Activated T-cell treated with anti-CD3 and anti-CD28 coated beads, Interleukin-2, amount 50 U/mL, for 72 hours (primary cell): Measurements from ENCODE around the gene PIK3R6. TPM values are rescaled to one million over a fixed set of nuclear protein-coding genes. Genes with fewer than 3 reads are reported as not detected.

Source experiments
- ATAC-seq, 2 donors: fragments of 150-1000 bp; cut with Tn5 transposase; replicated peaks in 1 of 2; 2 replicates each; pipeline ENCODE4 v1.10.0; 2021; ENCODE audit warnings: moderate library complexity in 2 of 2, mild to moderate bottlenecking in 1 of 2
- DNase-seq, 2 donors: peaks; one replicate each; pipeline ENCODE4 v3.0.0; 2021 to 2022; ENCODE audit warnings: mixed read lengths in 1 of 2
- H3K27ac Mint-ChIP-seq: one replicate; pipeline ENCODE4 v1.8.0; 2022; ENCODE audit warnings: mild to moderate bottlenecking, moderate library complexity, mixed read lengths
- H3K27me3 Mint-ChIP-seq: one replicate; pipeline ENCODE4 v1.8.0; 2022; ENCODE audit warnings: low read depth, mixed read lengths
- H3K36me3 Mint-ChIP-seq, 2 donors: one replicate each; pipeline ENCODE4 v1.8.0; 2022; ENCODE audit warnings: mixed read lengths in 2 of 2, mild to moderate bottlenecking in 1 of 2; ENCODE audit not compliant: insufficient read depth in 2 of 2
- H3K4me1 Mint-ChIP-seq: one replicate; pipeline ENCODE4 v1.8.0; 2022; ENCODE audit warnings: low read depth, mixed read lengths
- H3K4me3 Mint-ChIP-seq, 2 donors: one replicate each; pipeline ENCODE4 v1.8.0; 2022; ENCODE audit warnings: mild to moderate bottlenecking in 2 of 2, mixed read lengths in 2 of 2, moderate library complexity in 2 of 2
- H3K9me3 Mint-ChIP-seq, 2 donors: one replicate each; pipeline ENCODE4 v1.8.0; 2022; ENCODE audit warnings: mixed read lengths in 2 of 2
- total RNA-seq, 2 donors: library from RNA; stranded (reverse); gene quantifications; one replicate each; pipeline ENCODE4 v1.2.3, GENCODE V29; 2022

The PIK3R6 gene
- total RNA-seq, 2 donors from 2014 or later = 0.99 to 2.6 TPM

DNA sequence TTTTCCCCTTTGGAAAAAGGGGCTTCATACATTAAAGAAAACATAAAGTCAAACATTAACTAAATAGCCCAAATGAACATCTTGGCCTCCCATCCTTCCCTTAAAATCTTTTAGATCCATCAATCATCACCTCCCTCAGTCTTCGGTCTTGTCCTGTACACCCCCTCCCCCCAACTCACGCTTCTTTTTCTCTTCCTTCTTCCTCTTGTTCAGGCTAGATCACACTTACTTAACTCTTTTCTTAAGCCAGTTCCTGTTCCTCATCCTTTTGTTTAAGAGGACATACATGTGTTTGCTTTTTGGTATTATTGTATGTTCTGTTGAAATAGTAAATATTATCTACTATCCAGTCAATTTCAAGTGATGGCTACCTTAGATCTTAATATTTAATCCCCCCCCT lies 73.8 kb downstream of the PIK3R6 start:
- Mint-ChIP-seq H3K4me3 (no peak overlapping the region), H3K27me3 (no peaks in the 10 kb centered on the region), H3K36me3 (peaks cover 2% of the 10 kb centered on the region in 2 donors), H3K9me3 (peaks cover 4% of the 10 kb centered on the region in 2 donors), H3K4me1 (peaks cover 6% of the 10 kb centered on the region), H3K27ac (no peak overlapping the region)
- ATAC-seq (no peak), DNase-seq (no peak)

DNA sequence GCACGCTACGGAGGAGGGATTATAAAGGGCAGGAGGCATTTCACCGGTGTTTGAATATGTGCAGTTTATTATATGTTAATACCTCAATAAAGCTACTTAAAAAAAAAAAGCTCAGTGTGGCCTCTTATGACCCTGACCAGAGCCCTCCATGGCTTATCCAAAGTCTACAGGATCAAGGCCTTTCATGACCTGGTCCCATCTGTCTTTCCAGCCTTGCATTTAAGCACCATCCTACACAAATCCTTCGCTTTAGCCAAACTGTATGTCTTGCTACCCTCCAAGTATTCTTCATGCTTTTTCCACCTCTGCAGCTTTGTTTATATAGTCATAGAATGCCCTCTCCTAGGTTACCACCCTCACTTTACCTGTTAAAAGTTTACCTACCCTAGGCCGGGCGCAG lies 74.8 kb downstream of the PIK3R6 start:
- Mint-ChIP-seq H3K4me3 (no peak overlapping the region), H3K27me3 (no peaks in the 10 kb centered on the region), H3K36me3 (peaks cover 2% of the 10 kb centered on the region in 2 donors), H3K4me1 (peaks cover 6% of the 10 kb centered on the region), H3K27ac (no peak overlapping the region), H3K9me3 (peaks cover 4% of the 10 kb centered on the region in 2 donors)
- ATAC-seq (no peak), DNase-seq (no peak)

DNA sequence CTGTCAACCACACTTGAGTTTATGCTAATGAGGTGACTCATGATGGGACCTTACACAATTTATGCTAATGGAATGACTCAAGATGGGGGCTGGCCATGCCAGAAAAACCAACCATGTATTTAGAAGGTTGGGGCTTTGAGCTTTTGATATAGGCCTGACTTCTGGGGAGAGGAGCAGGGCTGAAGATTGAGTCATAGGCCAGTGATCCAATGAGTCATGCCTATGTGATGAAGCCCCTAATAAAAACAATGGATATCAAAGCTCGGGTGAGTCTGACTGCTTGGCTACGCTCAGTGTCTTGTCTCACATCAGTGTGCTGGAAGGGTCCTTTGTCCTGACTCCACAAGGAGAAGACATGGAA lies 75.6 kb downstream of the PIK3R6 start:
- DNase-seq (no peak), ATAC-seq (peak; percentile 46 to 58)
- Mint-ChIP-seq H3K4me3 (no peak overlapping the region), H3K9me3 (peaks cover 4% of the 10 kb centered on the region in 2 donors), H3K27ac (no peak overlapping the region), H3K27me3 (no peaks in the 10 kb centered on the region), H3K36me3 (peaks cover 2% of the 10 kb centered on the region in 2 donors), H3K4me1 (peaks cover 6% of the 10 kb centered on the region)

DNA sequence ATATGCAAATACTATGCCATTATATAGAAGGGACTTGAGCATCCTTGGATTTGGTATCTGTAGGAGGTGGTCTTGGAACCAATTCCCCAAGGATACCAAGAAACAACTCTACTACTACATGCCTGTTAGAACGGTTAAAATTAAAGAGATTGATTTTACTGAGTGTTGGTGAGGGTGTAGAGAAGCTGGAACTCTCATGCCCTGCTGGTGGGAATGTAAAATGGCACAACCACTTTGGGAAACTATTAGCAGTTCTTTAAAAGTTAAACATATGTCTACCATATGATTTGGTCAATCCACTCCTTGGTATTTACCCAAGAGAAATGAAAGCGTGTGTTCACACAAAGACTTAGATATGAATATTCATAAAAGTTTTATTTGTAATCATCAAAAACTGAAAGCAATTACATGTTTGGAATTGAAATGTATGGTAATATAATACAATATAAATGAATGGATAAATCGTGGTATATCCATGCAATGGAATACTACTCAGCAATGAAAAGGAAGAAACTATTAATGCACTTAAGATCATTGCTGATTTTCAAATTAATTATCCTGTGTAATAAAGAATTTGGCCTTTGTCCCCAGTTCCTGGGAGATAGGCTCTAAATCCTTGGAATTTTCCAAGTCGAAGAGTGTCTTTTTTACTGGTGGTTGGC lies 76.1 kb downstream of the PIK3R6 start:
- peaks cover 6% of the 10 kb centered on the region for H3K4me1 Mint-ChIP-seq
- ATAC-seq (no peak), DNase-seq (no peak)
- H3K4me3 Mint-ChIP-seq = no peak overlapping the region
- H3K27ac Mint-ChIP-seq = no peak overlapping the region
- H3K27me3 Mint-ChIP-seq = no peaks in the 10 kb centered on the region
- H3K9me3 Mint-ChIP-seq = peaks cover 4% of the 10 kb centered on the region in 2 donors
- peaks cover 2% of the 10 kb centered on the region in 2 donors for H3K36me3 Mint-ChIP-seq

DNA sequence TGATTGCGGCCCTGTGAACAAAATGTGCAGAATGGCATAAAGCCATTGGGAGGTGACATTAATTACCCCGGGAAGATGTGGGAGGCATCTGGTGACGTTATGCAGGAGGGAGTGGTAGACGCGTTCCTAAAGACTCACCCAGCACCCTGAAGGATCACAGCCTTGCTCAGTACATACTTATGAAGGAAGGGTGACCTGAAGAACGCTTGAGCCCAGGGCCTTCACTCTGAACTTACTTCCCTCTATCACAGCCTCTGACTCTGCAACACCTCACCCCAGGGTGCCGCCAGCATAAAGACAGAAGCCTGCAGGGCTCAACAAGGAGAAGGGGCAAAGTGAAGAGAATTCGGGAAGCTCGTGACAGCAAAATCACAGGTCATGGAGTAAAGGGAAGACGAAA lies 77.7 kb downstream of the PIK3R6 start:
- ATAC-seq = no peak
- no peak overlapping the region for H3K4me3 Mint-ChIP-seq
- peaks cover 4% of the 10 kb centered on the region in 2 donors for H3K9me3 Mint-ChIP-seq
- H3K27ac Mint-ChIP-seq = no peak overlapping the region
- H3K4me1 Mint-ChIP-seq = peaks cover 10% of the 10 kb centered on the region
- H3K27me3 Mint-ChIP-seq = no peaks in the 10 kb centered on the region
- no peak for DNase-seq
- H3K36me3 Mint-ChIP-seq = peaks cover 2% of the 10 kb centered on the region in 2 donors

DNA sequence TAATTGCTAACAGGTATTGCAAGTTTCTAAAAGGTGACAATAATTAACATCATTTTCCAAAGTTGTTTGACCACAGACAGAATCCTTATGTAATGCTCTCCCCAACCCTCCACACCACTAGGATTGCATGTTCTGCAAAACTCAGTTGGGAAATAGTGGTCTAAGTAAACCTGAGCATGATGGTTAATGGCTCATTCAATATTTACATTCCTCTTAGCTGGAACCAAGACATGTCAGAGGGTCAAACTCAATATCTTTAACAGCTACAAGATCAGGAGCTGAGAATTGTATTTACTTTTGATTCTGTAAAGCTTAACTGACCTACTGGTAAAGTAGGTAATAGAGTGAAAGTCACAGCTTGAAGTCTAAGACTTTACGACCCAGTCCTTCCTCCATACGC lies 78.5 kb downstream of the PIK3R6 start:
- Mint-ChIP-seq H3K9me3 (peaks cover 4% of the 10 kb centered on the region in 2 donors), H3K4me3 (no peak overlapping the region), H3K27ac (no peak overlapping the region), H3K27me3 (no peaks in the 10 kb centered on the region), H3K36me3 (peaks cover 2% of the 10 kb centered on the region in 2 donors), H3K4me1 (peaks cover 10% of the 10 kb centered on the region)
- ATAC-seq = no peak
- DNase-seq = no peak

DNA sequence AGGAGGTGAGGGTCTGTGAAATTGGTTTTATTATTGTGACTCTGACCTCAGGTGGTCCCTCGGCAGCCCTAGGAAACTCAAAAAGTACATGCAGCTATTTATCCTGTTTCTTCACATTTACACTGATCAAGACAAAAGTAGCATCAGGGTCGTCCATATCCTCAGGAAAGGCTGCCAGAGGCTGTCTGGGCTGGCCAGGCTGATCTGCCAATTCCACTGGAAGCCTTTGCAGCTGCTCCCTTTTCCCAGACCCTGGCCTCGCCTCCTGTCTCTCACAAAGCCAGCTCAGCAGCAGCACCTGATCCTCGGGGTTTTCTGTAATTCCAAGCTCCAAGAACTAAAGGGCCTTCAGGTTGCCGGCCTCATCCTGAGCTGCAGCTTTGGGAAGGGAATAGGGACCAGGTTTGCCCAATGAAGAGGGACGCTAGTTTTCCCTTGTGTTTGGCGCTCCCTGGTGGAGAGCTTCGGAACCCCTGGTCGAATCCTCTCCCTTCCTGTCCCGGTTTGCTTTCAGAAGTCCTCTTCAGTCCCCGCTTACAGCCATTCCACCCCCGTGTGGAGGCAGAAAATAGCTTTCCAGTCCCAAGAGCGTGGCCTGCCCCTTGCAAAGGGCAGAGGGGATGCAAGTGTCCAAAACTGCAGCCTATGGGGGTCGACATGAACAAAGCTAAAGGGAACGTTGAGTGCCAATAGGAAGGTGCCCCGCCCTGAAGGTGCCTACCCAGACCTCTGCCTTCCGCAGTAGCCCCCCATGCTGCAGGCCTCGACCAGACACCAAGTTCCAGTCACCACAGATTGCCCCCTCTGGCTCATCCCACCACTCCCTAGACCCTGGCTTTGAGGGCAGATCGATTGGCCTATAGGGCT lies 81.7 kb downstream of the PIK3R6 start:
- DNase-seq = peak; percentile 64 to 65
- peak; percentile 44 to 60 for ATAC-seq
- peaks cover 4% of the 10 kb centered on the region for H3K4me1 Mint-ChIP-seq
- no peaks in the 10 kb centered on the region for H3K27me3 Mint-ChIP-seq
- no peaks in the 10 kb centered on the region for H3K9me3 Mint-ChIP-seq
- H3K4me3 Mint-ChIP-seq = no peak overlapping the region
- no peak overlapping the region for H3K27ac Mint-ChIP-seq
- H3K36me3 Mint-ChIP-seq = no peaks in the 10 kb centered on the region

DNA sequence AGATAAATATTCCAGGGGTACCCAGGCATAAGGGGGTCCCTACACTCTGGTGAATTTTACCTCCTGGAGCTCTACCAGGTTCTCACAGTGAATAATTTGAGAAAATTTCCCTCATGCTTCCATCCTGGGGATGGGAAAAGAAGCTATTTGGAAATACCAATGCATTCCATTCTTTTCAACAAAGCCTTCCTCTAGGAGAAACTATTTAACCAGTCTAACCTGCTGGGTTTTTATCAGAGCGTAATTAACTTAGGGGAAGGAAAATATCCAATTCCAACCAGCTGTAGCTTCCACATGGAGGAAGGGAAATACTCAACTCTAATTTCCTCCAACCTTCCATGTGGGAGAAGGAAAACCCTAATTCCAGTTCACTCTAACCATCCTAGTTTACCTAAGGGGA lies 85.3 kb downstream of the PIK3R6 start:
- Mint-ChIP-seq H3K27ac (no peak overlapping the region), H3K27me3 (no peaks in the 10 kb centered on the region), H3K36me3 (no peaks in the 10 kb centered on the region), H3K9me3 (no peaks in the 10 kb centered on the region), H3K4me3 (no peak overlapping the region), H3K4me1 (peaks cover 4% of the 10 kb centered on the region)
- no peak for ATAC-seq
- no peak for DNase-seq

DNA sequence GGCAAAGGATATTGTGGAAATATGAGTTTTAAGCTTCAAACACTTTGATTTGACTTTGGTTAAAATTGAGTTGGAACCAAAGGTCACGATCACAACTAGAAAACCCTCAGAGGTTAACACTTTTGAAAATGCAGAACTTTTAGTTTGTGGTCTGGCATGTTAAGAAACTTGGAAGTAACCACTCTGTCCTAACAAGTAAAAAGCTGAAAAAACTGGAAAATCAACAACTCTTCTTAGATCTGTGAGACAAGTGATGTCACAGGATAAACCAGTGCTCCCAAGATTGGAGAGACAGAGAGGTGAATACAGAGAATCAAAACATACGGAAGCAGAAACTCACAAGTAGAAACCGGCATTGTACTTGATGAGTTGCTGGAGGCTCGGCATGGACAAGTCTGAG lies 85.7 kb downstream of the PIK3R6 start:
- no peaks in the 10 kb centered on the region for H3K36me3 Mint-ChIP-seq
- DNase-seq = no peak
- H3K27me3 Mint-ChIP-seq = no peaks in the 10 kb centered on the region
- no peaks in the 10 kb centered on the region for H3K9me3 Mint-ChIP-seq
- peaks cover 4% of the 10 kb centered on the region for H3K4me1 Mint-ChIP-seq
- H3K4me3 Mint-ChIP-seq = no peak overlapping the region
- ATAC-seq = no peak
- H3K27ac Mint-ChIP-seq = no peak overlapping the region

DNA sequence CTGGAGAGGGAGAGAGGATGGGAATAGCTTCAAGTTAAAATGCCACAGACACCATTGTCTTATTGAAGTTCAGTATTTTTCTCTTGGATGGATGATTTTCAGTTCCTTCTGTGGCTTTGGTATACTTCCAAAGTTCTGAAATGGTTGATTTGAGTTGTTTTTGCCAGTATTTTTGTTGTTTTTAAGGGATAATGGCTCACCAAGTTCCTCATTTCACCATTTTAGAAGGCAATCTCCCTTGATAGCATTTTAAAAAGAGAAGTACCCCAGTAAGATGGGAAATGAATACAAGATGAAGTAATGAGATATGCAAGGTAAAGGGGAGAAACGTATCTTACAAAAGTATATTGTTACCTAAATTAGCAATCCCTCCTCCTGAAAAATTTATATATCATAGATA lies 90.6 kb downstream of the PIK3R6 start:
- Mint-ChIP-seq H3K36me3 (peaks cover 0 to 2% of the 10 kb centered on the region in 2 donors), H3K4me3 (no peak overlapping the region), H3K27me3 (peaks cover 11% of the 10 kb centered on the region), H3K4me1 (no peaks in the 10 kb centered on the region), H3K9me3 (peaks cover 0 to 1% of the 10 kb centered on the region in 2 donors), H3K27ac (no peak overlapping the region)
- no peak for DNase-seq
- ATAC-seq = no peak

DNA sequence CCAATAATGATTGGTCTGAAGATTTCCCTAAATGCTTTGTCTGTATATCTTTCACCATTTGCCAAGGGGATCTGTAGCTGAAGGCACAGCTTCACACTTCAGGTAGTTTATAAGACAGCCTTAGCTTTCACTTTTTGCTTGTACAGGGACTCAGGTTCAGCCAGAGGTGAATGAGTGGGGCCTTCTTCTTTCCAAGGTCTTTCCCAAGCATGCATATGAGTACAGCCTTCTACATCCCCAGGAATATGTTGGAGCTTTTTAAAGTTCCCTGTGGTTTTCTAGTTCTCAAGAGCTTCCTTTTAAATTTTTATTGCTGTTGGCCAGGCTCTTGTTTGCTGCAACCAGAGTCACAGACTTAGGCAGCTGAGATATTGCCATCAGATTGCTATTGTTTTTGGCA lies 91.2 kb downstream of the PIK3R6 start:
- no peaks in the 10 kb centered on the region for H3K4me1 Mint-ChIP-seq
- H3K36me3 Mint-ChIP-seq = peaks cover 0 to 2% of the 10 kb centered on the region in 2 donors

DNA sequence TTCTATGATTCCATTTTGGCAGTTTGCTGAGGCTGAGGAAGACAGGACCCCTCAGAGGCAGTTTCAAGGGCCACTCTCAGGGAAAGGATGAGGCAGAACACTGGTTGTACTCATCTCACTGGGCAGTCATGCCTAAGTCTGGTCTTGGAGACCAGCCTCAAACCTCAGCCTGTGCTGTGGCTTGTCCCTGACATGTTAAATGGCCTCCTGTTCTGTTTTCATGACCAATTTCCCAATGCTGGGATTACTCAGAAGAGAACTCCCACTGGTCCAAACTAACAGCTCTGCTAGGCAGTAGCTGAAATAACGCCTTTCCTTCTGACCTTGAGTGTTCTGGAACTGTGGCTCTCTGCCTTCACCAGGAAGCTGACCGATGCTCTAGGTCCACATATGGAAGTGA lies 100.7 kb downstream of the PIK3R6 start:
- Mint-ChIP-seq H3K4me1 (no peaks in the 10 kb centered on the region), H3K27me3 (no peaks in the 10 kb centered on the region), H3K9me3 (peaks cover 0 to 2% of the 10 kb centered on the region in 2 donors), H3K36me3 (no peaks in the 10 kb centered on the region), H3K4me3 (no peak overlapping the region), H3K27ac (no peak overlapping the region)
- ATAC-seq (no peak), DNase-seq (no peak)

More for the DNA sequence above, 91.2 kb downstream of the PIK3R6 start:
- Mint-ChIP-seq H3K27me3 (peaks cover 11% of the 10 kb centered on the region), H3K4me3 (no peak overlapping the region), H3K27ac (no peak overlapping the region), H3K9me3 (peaks cover 0 to 1% of the 10 kb centered on the region in 2 donors)
- ATAC-seq (no peak), DNase-seq (no peak)

DNA sequence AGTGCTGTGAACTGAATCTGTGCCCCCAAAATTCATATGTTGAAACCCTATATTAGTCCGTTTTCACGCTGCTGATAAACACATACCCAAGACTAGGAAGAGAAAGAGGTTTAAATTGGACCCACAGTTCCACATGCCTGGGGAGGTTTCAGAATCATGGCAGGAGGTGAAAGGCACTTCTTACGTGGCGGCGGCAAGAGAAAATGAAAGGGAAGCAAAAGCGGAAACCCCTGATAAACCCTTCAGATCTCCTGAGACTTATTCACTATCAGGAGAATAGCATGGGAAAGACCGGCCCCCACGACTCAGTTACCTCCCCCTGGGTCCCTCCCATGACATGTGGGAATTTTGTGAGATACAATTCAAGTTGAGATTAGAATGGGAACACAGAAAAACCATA lies 105.5 kb downstream of the PIK3R6 start:
- Mint-ChIP-seq H3K9me3 (peaks cover 0 to 2% of the 10 kb centered on the region in 2 donors), H3K4me3 (no peak overlapping the region), H3K4me1 (no peaks in the 10 kb centered on the region), H3K27ac (no peak overlapping the region), H3K36me3 (no peaks in the 10 kb centered on the region), H3K27me3 (peaks cover 6% of the 10 kb centered on the region)
- ATAC-seq = no peak
- DNase-seq = no peak
